ENCODE data around the gene JUP. TPM values are rescaled to one million over a fixed set of nuclear protein-coding genes. Genes with fewer than 3 reads are reported as not detected.

JUP gene
- total RNA-seq, 1 experiment from 2014 or later, result 132 TPM

GRCh38 chr17:41739661-41740352, 46.7 kb downstream of the JUP start:
- BruUV-seq (replicated peaks), result no TSS peak
- CTCF ChIA-PET, result no interaction called here

GRCh38 chr17:41738801-41739112, 47.8 kb downstream of the JUP start:
- Histone ChIP-seq H2AFZ (ENCODE audit: low read length) (no peak overlapping the region), H3K4me3 (ENCODE audit: low read length) (no peak overlapping the region), H3K4me2 (ENCODE audit: low read length) (0 out of 2 replicates have a peak overlapping the region, but pooled peaks have one; percentile 2), H3K27ac (ENCODE audit: low read length) (peak overlapping the region; percentile 91), H3F3A (ENCODE audit: low read length, unreplicated experiment) (no peaks in the 10 kb centered on the region), H4K20me1 (ENCODE audit: low read length) (no peaks in the 10 kb centered on the region), H3K9ac (ENCODE audit: low read length) (peak overlapping the region; percentile 58), H3K9me3 (ENCODE audit: low read length) (no peaks in the 10 kb centered on the region), H3K9me2 (replicated peaks; ENCODE audit: low read length) (no peaks in the 10 kb centered on the region), H3K27me3 (ENCODE audit: low read length) (no peaks in the 10 kb centered on the region), H3K79me2 (ENCODE audit: low read length) (no peaks in the 10 kb centered on the region), H3K4me1 (ENCODE audit: insufficient read depth, low read length) (peaks cover 31% of the 10 kb centered on the region), H3K36me3 (ENCODE audit: low read depth, low read length) (no peaks in the 10 kb centered on the region)
- DNase-seq, result no peak
- no peak for TF ChIP-seq EZH2phosphoT487 (IDR thresholded peaks at IDR 0.05; ENCODE audit: borderline replicate concordance, low read length)
- no peak for TF ChIP-seq CTCF (conservative IDR thresholded peaks at IDR 0.05; ENCODE audit: low read depth, low read length)
- TF ChIP-seq EZH2 (IDR thresholded peaks at IDR 0.05; ENCODE audit: low read length, unreplicated experiment), result no peak
- BruUV-seq (replicated peaks), result no TSS peak
- ATAC-seq, result no peak
- intact Hi-C loops (cut with micrococcal nuclease), result loop anchor here (1.0 to 5.0 kb wide), 3 partner anchors 35 to 129 kb away; partner anchors contain the start of gene KLHL11
- POLR2A ChIA-PET (ENCODE audit: unreplicated experiment), result no interaction called here
- CTCF ChIA-PET, result no interaction called here

More at GRCh38 chr17:41739661-41740352, 46.7 kb downstream of the JUP start:
- no peaks in the 10 kb centered on the region for H3K36me3 ChIP-seq (ENCODE audit: low read depth, low read length)
- intact Hi-C loops (cut with micrococcal nuclease), result loop anchor here (5.0 kb wide), 1 partner anchor 127 kb away; the partner anchor contains the start of gene KLHL11
- no peaks in the 10 kb centered on the region for H3K9me2 ChIP-seq (replicated peaks; ENCODE audit: low read length)
- no peaks in the 10 kb centered on the region for H3K9me3 ChIP-seq (ENCODE audit: low read length)
- H3F3A ChIP-seq (ENCODE audit: low read length, unreplicated experiment), result no peaks in the 10 kb centered on the region
- POLR2A ChIA-PET (ENCODE audit: unreplicated experiment), result no interaction called here
- H3K4me2 ChIP-seq (ENCODE audit: low read length), result peak overlapping the region; percentile 66
- no peaks in the 10 kb centered on the region for H3K27me3 ChIP-seq (ENCODE audit: low read length)
- H3K4me1 ChIP-seq (ENCODE audit: insufficient read depth, low read length), result peaks cover 31% of the 10 kb centered on the region
- H3K27ac ChIP-seq (ENCODE audit: low read length), result peak overlapping the region; percentile 91
- TF ChIP-seq EZH2 (IDR thresholded peaks at IDR 0.05; ENCODE audit: low read length, unreplicated experiment), result no peak
- no peak for TF ChIP-seq EZH2phosphoT487 (IDR thresholded peaks at IDR 0.05; ENCODE audit: borderline replicate concordance, low read length)
- TF ChIP-seq CTCF (conservative IDR thresholded peaks at IDR 0.05; ENCODE audit: low read depth, low read length), result no peak
- H3K79me2 ChIP-seq (ENCODE audit: low read length), result no peaks in the 10 kb centered on the region
- DNase-seq (peak; percentile 87), ATAC-seq (peak; percentile 70)
- peak overlapping the region; percentile 63 for H3K9ac ChIP-seq (ENCODE audit: low read length)
- H3K4me3 ChIP-seq (ENCODE audit: low read length), result no peak overlapping the region
- no peaks in the 10 kb centered on the region for H4K20me1 ChIP-seq (ENCODE audit: low read length)
- H2AFZ ChIP-seq (ENCODE audit: low read length), result no peak overlapping the region
